Right atrium auricular region (tissue), 2 donors: ENCODE measurements around the gene PTPRN2. TPM values are rescaled to one million over a fixed set of nuclear protein-coding genes. Genes with fewer than 3 reads are reported as not detected.

Experiments used
- DNase-seq: peaks from one replicate; pipeline ENCODE4 v3.0.0-alpha.2; 2019; ENCODE audit warnings: low spot score
- H3K27ac ChIP-seq, 2 donors: fragments of 200-600 bp; sonication (generic); 1 replicate in 1 of 2; 2 replicates in 1 of 2; pipeline ENCODE4 v1.5.1; 2016 to 2019
- H3K27me3 ChIP-seq, 2 donors: fragments of 200-600 bp; sonication (generic); one replicate each; pipeline versions ENCODE4 v1.5.1 to v1.6.0; 2017 to 2019
- H3K36me3 ChIP-seq: fragments of 200-600 bp; sonication (generic); one replicate; pipeline ENCODE4 v1.5.1; 2016
- H3K4me1 ChIP-seq, 2 donors: fragments of 200-600 bp; sonication (generic); one replicate each; pipeline versions ENCODE4 v1.5.1 to v1.6.0; 2017 to 2019
- H3K4me3 ChIP-seq, 2 donors: fragments of 200-600 bp; sonication (generic); 1 replicate in 1 of 2; 2 replicates in 1 of 2; pipeline ENCODE4 v1.5.1; 2017 to 2019; ENCODE audit warnings: mild to moderate bottlenecking in 1 of 2, moderate library complexity in 1 of 2
- H3K9me3 ChIP-seq, 2 donors: fragments of 200-600 bp; sonication (generic); one replicate each; pipeline ENCODE4 v1.5.1; 2019
- CTCF ChIP-seq, 2 donors: fragments of 200-600 bp; sonication (generic); IDR thresholded peaks; one replicate each; pipeline ENCODE4 v1.5.1; 2019; ENCODE audit warnings: antibody characterized with exemption in 2 of 2
- total RNA-seq, 2 donors: library from RNA; depleted of rRNA; stranded (reverse); fragments of >200 nt; gene quantifications; one replicate each; pipeline ENCODE4 v1.1.0, GENCODE V29; 2016

The PTPRN2 gene
- total RNA-seq, 2 donors from 2014 or later = 2.6 to 2.7 TPM

- H3K9me3 ChIP-seq = no peaks in the 10 kb centered on the region
- no peaks in the 10 kb centered on the region for H3K27me3 ChIP-seq
- H3K4me1 ChIP-seq = no peaks in the 10 kb centered on the region
- DNase-seq = no peak
- no peak overlapping the region for H3K27ac ChIP-seq
- no peak for TF ChIP-seq CTCF (IDR thresholded peaks at IDR 0.05)
- H3K4me3 ChIP-seq = no peak overlapping the region
- no peaks in the 10 kb centered on the region for H3K36me3 ChIP-seq
These were observed 89.1 kb downstream of the PTPRN2 start for GRCh38 chr7:158498443-158499081.

GRCh38 chr7:158497627-158498026, 90.0 kb downstream of the PTPRN2 start:
- Histone ChIP-seq H3K4me1 (no peaks in the 10 kb centered on the region), H3K27ac (no peak overlapping the region), H3K27me3 (no peaks in the 10 kb centered on the region), H3K36me3 (no peaks in the 10 kb centered on the region), H3K4me3 (no peak overlapping the region), H3K9me3 (no peaks in the 10 kb centered on the region)
- no peak for DNase-seq
- no peak for TF ChIP-seq CTCF (IDR thresholded peaks at IDR 0.05)

- Histone ChIP-seq H3K36me3 (no peaks in the 10 kb centered on the region), H3K27ac (no peak overlapping the region), H3K9me3 (no peaks in the 10 kb centered on the region), H3K4me3 (no peak overlapping the region), H3K27me3 (no peaks in the 10 kb centered on the region), H3K4me1 (no peaks in the 10 kb centered on the region)
- no peak for DNase-seq
- TF ChIP-seq CTCF (IDR thresholded peaks at IDR 0.05) = no peak
These were observed 91.8 kb downstream of the PTPRN2 start for GRCh38 chr7:158495786-158496185.

- no peaks in the 10 kb centered on the region for H3K36me3 ChIP-seq
- H3K4me1 ChIP-seq = no peaks in the 10 kb centered on the region
- no peak overlapping the region for H3K27ac ChIP-seq
- TF ChIP-seq CTCF (IDR thresholded peaks at IDR 0.05) = no peak
- H3K4me3 ChIP-seq = no peak overlapping the region
- no peak for DNase-seq
- no peaks in the 10 kb centered on the region for H3K9me3 ChIP-seq
- H3K27me3 ChIP-seq = no peaks in the 10 kb centered on the region
These were observed 92.4 kb downstream of the PTPRN2 start for GRCh38 chr7:158495216-158495615.

GRCh38 chr7:158494643-158495042, 93.0 kb downstream of the PTPRN2 start:
- DNase-seq = no peak
- Histone ChIP-seq H3K9me3 (no peaks in the 10 kb centered on the region), H3K4me1 (no peaks in the 10 kb centered on the region), H3K27ac (no peak overlapping the region), H3K4me3 (no peak overlapping the region), H3K27me3 (no peaks in the 10 kb centered on the region), H3K36me3 (no peaks in the 10 kb centered on the region)
- TF ChIP-seq CTCF (IDR thresholded peaks at IDR 0.05) = no peak

- no peaks in the 10 kb centered on the region for H3K36me3 ChIP-seq
- TF ChIP-seq CTCF (IDR thresholded peaks at IDR 0.05) = no peak
- H3K27me3 ChIP-seq = no peaks in the 10 kb centered on the region
- H3K27ac ChIP-seq = no peak overlapping the region
- H3K9me3 ChIP-seq = no peaks in the 10 kb centered on the region
- DNase-seq = no peak
- H3K4me1 ChIP-seq = no peaks in the 10 kb centered on the region
- H3K4me3 ChIP-seq = no peak overlapping the region
These were observed 93.4 kb downstream of the PTPRN2 start for GRCh38 chr7:158494162-158494586.
